SU-DHL-6 (cell line): ENCODE data around the gene EOLA1.

Experiments
- CTCF ChIP-seq: fragments of 200-600 bp; sonication (generic); IDR thresholded peaks from one replicate; pipeline ENCODE4 v1.5.1; 2017; ENCODE audit warnings: antibody characterized with exemption, mild to moderate bottlenecking, low read length, moderate library complexity; ENCODE audit not compliant: insufficient read depth, poor library complexity, severe bottlenecking
- EZH2phosphoT487 ChIP-seq: fragments of 200-600 bp; sonication (generic), shearing (Covaris generic); conservative IDR thresholded peaks from 2 replicates; pipeline ENCODE4 v1.6.1; 2018; ENCODE audit warnings: mild to moderate bottlenecking, antibody characterized with exemption, low read length, moderate library complexity, mixed read lengths

GRCh38 chrX:149491812-149492211 is 49.0 kb upstream of the EOLA1 start:
- TF ChIP-seq CTCF: no peak
- TF ChIP-seq EZH2phosphoT487: no peak
